Heart right ventricle (tissue), 16 donors: Measurements from ENCODE around the gene ABCB9. TPM values are rescaled to one million over a fixed set of nuclear protein-coding genes. Genes with fewer than 3 reads are reported as not detected.

Experiments used
- ATAC-seq, 8 donors: fragments of 200-7000 bp; cut with Tn5 transposase; one replicate each; pipeline ENCODE4 v1.9.1; 2020; ENCODE audit warnings: mild to moderate bottlenecking in 8 of 8, moderate library complexity in 8 of 8, moderate number of reproducible peaks in 1 of 8
- DNase-seq, 2 donors: peaks; one replicate each; pipeline ENCODE4 v3.0.0-alpha.2; 2020
- H3K27ac ChIP-seq, 10 donors: fragments of 200-600 bp; sonication (generic) in 2 of 10; one replicate each; pipeline versions ENCODE4 v1.5.0 to v1.8.0; 2020 to 2022; ENCODE audit warnings: mild to moderate bottlenecking in 3 of 10
- H3K27me3 ChIP-seq, 7 donors: fragments of 200-600 bp; one replicate each; pipeline ENCODE4 v1.8.0; 2021 to 2022; ENCODE audit warnings: mild to moderate bottlenecking in 2 of 7
- H3K36me3 ChIP-seq, 9 donors: fragments of 200-600 bp; sonication (generic) in 1 of 9; one replicate each; pipeline versions ENCODE4 v1.5.0 to v1.8.0; 2020 to 2022; ENCODE audit warnings: mild to moderate bottlenecking in 2 of 9
- H3K4me1 ChIP-seq, 9 donors: fragments of 200-600 bp; sonication (generic) in 1 of 9; one replicate each; pipeline versions ENCODE4 v1.5.0 to v1.8.0; 2020 to 2022; ENCODE audit warnings: mild to moderate bottlenecking in 4 of 9
- H3K4me3 ChIP-seq, 10 donors: fragments of 200-600 bp; sonication (generic) in 2 of 10; one replicate each; pipeline versions ENCODE4 v1.5.0 to v1.8.0; 2020 to 2022; ENCODE audit warnings: mild to moderate bottlenecking in 7 of 10, moderate library complexity in 2 of 10
- H3K9me3 ChIP-seq, 11 donors: fragments of 200-600 bp in 10 of 11; sonication (generic) in 2 of 11; one replicate each; pipeline versions ENCODE4 v1.5.0 to v1.8.0; 2013 to 2022; ENCODE audit warnings: mild to moderate bottlenecking in 2 of 11, control low read depth in 1 of 11, moderate library complexity in 1 of 11
- WGBS, 2 donors: extraction: QIAGEN DNeasy Blood & Tissue Kit; methylation state at CpG; one replicate each; pipeline ENCODE4 v1.1.7; 2013; ENCODE audit warnings: inconsistent platforms in 1 of 2; 5-methylcytosine and 5-hydroxymethylcytosine counted together
- intact Hi-C, 10 donors: fragments of 100-400 bp; cut with DNase I; formaldehyde crosslinking; loops; one replicate each; pipeline versions ENCODE4 v1.11.1 to v1.14.2; 2022
- polyA plus RNA-seq, 2 donors: library from polyadenylated mRNA; stranded (reverse); fragments of 200-250 nt; gene quantifications; one replicate each; pipeline ENCODE4 v1.2.3, GENCODE V29; 2013
- total RNA-seq, 10 donors: library from RNA; stranded (reverse); fragmentation: NEBNext Ultra II Directional in 3 of 10; extraction: Animal tissue kit (Norgen Biotek cat#: 25700) in 3 of 10; gene quantifications; one replicate each; pipeline versions ENCODE4 v1.2.1 to v1.2.4, GENCODE V29; 2021 to 2023
- TF ChIP-seq, protein P1 (sequence below), 9 donors: fragments of 200-600 bp; sonication (generic) in 2 of 9; IDR thresholded peaks; one replicate each; pipeline versions ENCODE4 v1.5.0 to v1.8.0; 2021 to 2022; ENCODE audit warnings: antibody characterized with exemption in 9 of 9, mild to moderate bottlenecking in 5 of 9, moderate library complexity in 1 of 9
- donor health status: Arrhythmogenic right ventricular cardiomyopathy.
- donor health status: ischemic (EF 13 %, LVEDD 7.1; RV severe dilation, severe dysfunction).
- donor health status: healthy with polysubstance abuse.
- donor health status: DM: no; HTN: yes; CAD: no.
- donor health status: DM: no; HTN: no; CAD: no.
- donor health status: ischemic (EF 25% LVEDD 6.9; RV normal size, moderate dysfunction).
- donor health status: ischemic (EF 25% LVEDD 5.7; RV mildly dilated, moderate dysfunction).
- donor health status: healthy.
- donor health status: DM: yes; HTN: yes; CAD: no.
- donor health status: Ischemic cardiomyopathy.
- donor health status: ischemic (EF 35%, LVEDD 5.7; RV mildly dilated, moderate dysfunction).
- donor health status: nonischemic (EF 11% LVEDD 7.7; RV severe dilation, severe dysfunction).
- donor health status: DM: yes; HTN: yes; CAD: no.
- donor health status: PGD.
- donor health status: ischemic (EF 29% LVEDD 5.4; RV normal size, mild dysfunction).
- donor health status: nonischemic (EF 23%, LVEDD 6.1; RV moderate dilation, normal function).

The ABCB9 gene
- total and polyA plus RNA-seq, 12 donors: 1.9 to 6.0 (median 4.5) TPM

DNA sequence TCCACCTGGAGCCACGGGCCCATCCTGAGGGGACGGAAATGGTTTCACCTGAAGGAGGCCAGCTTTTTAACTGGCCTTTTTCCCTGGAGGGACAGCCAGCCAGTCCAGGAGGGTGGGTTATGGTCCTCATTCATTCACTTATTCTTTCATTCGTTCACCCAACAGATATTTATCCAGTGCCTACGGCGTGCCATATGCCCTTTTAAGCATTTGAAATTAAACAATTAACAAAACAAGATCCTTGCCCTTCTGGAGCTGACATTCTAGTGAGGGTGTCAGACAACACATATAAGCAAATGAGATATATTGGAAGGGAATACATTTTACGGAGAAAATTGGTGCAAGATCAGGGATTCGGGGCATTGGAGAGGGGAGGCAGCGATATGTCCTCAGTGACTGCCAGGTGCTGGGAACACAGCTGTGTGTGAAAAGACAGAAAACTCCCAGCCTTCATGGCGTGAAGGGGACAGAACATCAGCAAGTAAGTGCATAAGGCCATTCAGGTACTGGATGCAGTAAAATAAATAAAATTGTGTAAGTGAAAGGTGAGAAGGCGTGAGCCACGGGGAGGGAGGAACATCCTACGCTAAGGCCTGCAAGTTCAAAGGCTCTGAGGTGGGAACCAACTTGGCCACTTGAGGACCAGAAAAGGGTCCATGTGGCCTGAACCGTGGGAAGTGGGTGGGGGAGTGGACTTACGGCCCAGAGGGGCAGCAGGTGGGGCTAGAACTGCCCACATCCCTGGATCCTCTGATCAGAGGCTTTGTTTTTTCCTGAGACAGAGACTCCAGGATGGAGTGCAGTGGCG is 684 bp upstream of the ABCB9 start:
- Histone ChIP-seq H3K27me3 (no peaks in the 10 kb centered on the region), H3K4me1 (peaks cover 11 to 50% (median 33%) of the 10 kb centered on the region in 9 donors), H3K4me3 (peak overlapping the region in 6 of 10 donors; percentile 60 to 94 (median 73)), H3K36me3 (no peaks in the 10 kb centered on the region), H3K9me3 (no peaks in the 10 kb centered on the region), H3K27ac (peak overlapping the region in 6 of 10 donors; percentile 9 to 74 (median 28))
- TF ChIP-seq, protein P1, sequence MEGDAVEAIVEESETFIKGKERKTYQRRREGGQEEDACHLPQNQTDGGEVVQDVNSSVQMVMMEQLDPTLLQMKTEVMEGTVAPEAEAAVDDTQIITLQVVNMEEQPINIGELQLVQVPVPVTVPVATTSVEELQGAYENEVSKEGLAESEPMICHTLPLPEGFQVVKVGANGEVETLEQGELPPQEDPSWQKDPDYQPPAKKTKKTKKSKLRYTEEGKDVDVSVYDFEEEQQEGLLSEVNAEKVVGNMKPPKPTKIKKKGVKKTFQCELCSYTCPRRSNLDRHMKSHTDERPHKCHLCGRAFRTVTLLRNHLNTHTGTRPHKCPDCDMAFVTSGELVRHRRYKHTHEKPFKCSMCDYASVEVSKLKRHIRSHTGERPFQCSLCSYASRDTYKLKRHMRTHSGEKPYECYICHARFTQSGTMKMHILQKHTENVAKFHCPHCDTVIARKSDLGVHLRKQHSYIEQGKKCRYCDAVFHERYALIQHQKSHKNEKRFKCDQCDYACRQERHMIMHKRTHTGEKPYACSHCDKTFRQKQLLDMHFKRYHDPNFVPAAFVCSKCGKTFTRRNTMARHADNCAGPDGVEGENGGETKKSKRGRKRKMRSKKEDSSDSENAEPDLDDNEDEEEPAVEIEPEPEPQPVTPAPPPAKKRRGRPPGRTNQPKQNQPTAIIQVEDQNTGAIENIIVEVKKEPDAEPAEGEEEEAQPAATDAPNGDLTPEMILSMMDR (IDR thresholded peaks at IDR 0.05): no peak
- intact Hi-C loops: loop anchor here in 2 of 10 donors (5.0 kb wide), 2 partner anchors 265 to 270 kb away; partner anchors contain the start of genes MPHOSPH9 (in 1 of the 2) and MTRFR (in 1 of the 2)
- no peak for DNase-seq
- no peak for ATAC-seq
- WGBS, 2 donors: 59 to 60% methylated on average over 15 of the region's 15 CpGs

DNA sequence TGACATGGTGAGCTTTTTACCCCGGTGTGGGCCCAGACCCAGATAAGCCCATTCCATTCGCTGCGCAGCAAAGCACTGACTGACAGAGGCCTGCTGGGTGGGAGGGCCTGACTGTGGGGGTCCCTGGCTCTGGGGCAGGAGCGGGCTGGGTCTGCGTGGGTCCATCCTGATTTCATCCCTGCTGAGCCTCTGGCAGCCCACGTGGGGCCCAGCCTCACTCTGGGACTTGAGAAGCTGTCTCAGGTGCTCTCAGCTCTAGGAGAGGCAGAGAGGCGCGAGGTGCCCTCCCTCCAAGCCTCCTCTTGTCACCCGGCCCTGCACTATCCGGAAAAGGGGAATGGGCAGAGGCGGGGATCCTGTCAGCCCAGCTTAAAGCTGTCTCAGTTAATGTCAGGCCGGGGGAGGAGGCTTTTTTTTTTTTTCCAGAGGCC is 927 bp downstream of the ABCB9 start:
- Histone ChIP-seq H3K4me1 (peaks cover 11 to 57% (median 38%) of the 10 kb centered on the region in 9 donors), H3K4me3 (peak overlapping the region; percentile 42 to 94 (median 66)), H3K9me3 (no peaks in the 10 kb centered on the region), H3K27me3 (no peaks in the 10 kb centered on the region), H3K36me3 (peaks cover 0 to 3% (median 0%) of the 10 kb centered on the region in 9 donors), H3K27ac (peak overlapping the region in 9 of 10 donors; percentile 24 to 75 (median 62))
- intact Hi-C loops: loop anchor here in 2 of 10 donors (5.0 kb wide), 2 partner anchors 267 to 272 kb away; partner anchors contain the start of genes MPHOSPH9 (in 1 of the 2) and MTRFR (in 1 of the 2)
- ATAC-seq: peak in 4 of 8 donors; percentile 0 to 6 (median 2)
- WGBS, 2 donors: 49 to 56% methylated on average over 12 of the region's 12 CpGs
- DNase-seq: no peak
- TF ChIP-seq, protein P1 (IDR thresholded peaks at IDR 0.05): no peak

DNA sequence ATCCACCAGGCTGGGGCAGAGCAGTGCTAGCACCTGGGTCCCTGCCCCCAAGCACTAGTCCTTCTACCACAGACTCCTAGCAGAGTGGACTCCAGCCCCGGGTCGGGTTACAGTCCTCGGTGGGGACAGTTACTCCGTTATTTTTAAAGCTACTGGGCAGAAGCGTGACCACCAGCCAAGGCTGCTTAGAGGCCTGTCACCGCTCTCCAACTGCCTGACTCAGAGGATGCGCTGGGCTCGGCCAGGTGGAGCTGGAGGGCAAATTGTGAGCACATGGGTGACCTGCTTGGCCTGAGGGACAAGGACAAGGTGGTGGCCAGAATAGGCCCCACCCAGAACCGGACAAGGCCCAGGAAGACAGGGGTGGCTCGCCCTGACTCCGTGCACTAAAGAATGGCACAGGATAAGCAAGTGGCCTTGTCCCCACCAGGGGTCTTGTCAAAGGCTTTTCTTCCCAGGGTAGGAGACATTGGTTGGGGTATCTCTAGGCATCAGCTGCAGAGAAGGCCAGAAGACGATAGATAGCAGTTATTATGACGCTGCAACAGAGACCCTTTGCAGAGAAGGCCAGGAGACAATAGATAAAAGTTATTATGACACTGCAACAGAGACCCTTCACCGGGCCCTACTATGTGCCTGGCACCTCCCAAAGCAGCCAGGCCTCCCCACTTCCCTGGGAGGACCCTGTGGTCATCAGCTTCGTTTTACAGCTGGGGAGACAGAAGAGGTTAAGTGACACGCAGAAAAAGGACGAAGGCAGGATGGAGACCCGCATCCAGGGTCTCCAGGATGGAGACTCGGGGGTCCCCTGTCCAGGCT is 1.6 kb downstream of the ABCB9 start:
- H3K27ac ChIP-seq: peak overlapping the region in 2 of 10 donors; percentile 74 to 75
- H3K4me1 ChIP-seq: peaks cover 11 to 57% (median 38%) of the 10 kb centered on the region in 9 donors
- 79 to 84% methylated on average over 19 of the region's 19 CpGs for WGBS, 2 donors

More for the DNA sequence above, 1.6 kb downstream of the ABCB9 start:
- intact Hi-C loops: loop anchor here in 2 of 10 donors (5.0 kb wide), 2 partner anchors 268 to 273 kb away; partner anchors contain the start of genes MPHOSPH9 (in 1 of the 2) and MTRFR (in 1 of the 2)
- no peak for ATAC-seq
- TF ChIP-seq, protein P1 (IDR thresholded peaks at IDR 0.05): no peak
- Histone ChIP-seq H3K9me3 (no peaks in the 10 kb centered on the region), H3K36me3 (peaks cover 0 to 10% (median 3%) of the 10 kb centered on the region in 9 donors), H3K27me3 (no peaks in the 10 kb centered on the region), H3K4me3 (peak overlapping the region in 6 of 10 donors; percentile 51 to 94 (median 73))
- no peak for DNase-seq
